ENCODE measurements around the gene SEMA5A.

DNA sequence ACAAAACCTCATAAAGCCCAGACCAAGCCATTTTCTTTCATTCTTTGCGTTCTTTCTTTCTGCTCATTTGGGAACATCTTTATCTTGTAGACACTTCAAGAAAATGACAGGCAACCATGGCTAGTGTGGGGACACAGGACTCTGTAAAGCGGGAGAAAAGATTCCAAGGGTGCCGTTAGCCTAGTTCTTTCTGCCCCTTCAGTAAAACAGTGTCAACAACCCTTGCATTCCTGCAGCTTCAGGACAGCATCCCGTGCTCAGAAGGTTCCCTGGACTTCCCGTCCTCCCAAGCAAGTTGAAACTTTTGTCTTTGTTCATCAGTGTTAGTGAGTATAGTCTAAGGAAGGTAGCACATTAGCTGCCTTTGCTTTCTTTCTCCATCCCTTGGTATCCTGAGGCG is 42.4 kb upstream of the SEMA5A start:
- TF ChIP-seq YY1 (IDR thresholded peaks at IDR 0.05; ENCODE audit: insufficient read depth, insufficient read length) (no peak), ZNF274 (IDR thresholded peaks at IDR 0.05; ENCODE audit: low read depth, low read length) (no peak)

All from NT2/D1 (cell line).